ENCODE measurements around the gene RBM10. TPM values are rescaled to one million over a fixed set of nuclear protein-coding genes. Genes with fewer than 3 reads are reported as not detected.

The RBM10 gene
- total and polyA plus RNA-seq, 2 of the 13 experiments (the other 11 are each of a cell fraction or from before 2014, with no cell fraction given): 15.9 to 43.1 TPM

DNA sequence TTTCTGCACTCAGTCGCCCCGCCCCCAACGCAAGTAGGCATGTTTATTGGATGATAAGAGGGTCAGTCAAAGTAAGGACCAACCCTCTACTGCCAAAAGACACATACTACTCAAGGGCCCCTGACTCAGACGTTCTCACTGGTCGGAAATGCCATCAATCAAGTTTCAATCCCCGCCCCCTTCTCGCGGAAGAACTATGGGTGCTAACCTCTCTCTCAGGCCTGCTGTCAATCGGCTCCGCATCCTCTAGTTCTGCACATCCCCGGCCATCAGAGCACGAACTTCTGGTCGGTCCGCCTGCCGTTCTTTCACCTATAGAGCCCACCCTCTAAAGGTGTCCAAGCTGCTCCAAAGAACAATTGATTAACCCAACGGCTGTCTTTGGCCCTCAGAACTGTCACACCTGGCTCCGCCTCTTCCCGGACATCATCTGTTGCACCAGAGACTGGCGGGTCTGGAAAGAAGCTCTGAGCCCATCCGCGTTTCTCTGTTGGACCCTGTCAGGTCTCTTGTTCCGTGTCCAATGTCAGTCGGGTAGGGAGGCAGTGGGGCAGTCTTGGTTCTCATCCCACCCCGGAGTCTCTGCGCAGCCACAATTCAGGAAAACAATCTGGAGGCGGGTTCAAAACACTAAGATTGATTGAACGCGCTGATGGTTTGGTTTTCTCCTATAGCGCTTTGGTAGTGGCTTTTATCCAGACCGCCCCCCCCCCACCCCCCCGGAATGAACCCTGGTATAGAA is 15.7 kb upstream of the RBM10 start (continued):
- no peak for TF ChIP-seq TOE1 (CRISPR knock-in tag; IDR thresholded peaks at IDR 0.05)
- TF ChIP-seq NR2F2 (IDR thresholded peaks at IDR 0.05; ENCODE audit: borderline replicate concordance, low read depth): no peak
- TF ChIP-seq TRIM24 (CRISPR knock-in tag; IDR thresholded peaks at IDR 0.05): no peak
- TF ChIP-seq, protein P1, sequence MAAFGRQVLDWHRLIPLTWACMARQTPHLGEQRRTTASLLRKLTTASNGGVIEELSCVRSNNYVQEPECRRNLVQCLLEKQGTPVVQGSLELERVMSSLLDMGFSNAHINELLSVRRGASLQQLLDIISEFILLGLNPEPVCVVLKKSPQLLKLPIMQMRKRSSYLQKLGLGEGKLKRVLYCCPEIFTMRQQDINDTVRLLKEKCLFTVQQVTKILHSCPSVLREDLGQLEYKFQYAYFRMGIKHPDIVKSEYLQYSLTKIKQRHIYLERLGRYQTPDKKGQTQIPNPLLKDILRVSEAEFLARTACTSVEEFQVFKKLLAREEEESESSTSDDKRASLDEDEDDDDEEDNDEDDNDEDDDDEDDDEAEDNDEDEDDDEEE (CRISPR knock-in tag; IDR thresholded peaks at IDR 0.05): no peak
- TF ChIP-seq ARID4A (CRISPR knock-in tag; IDR thresholded peaks at IDR 0.05; ENCODE audit: borderline replicate concordance): peak; percentile 74; the same call in 1 of the 2 replicates
- no peak for TF ChIP-seq ZNF891 (CRISPR knock-in tag; IDR thresholded peaks at IDR 0.05)
- TF ChIP-seq ZNF235 (CRISPR knock-in tag; IDR thresholded peaks at IDR 0.05; ENCODE audit: borderline replicate concordance): no peak
- TF ChIP-seq ZFYVE20 (CRISPR knock-in tag; IDR thresholded peaks at IDR 0.05; ENCODE audit: borderline replicate concordance, low read depth): no peak
- peak; percentile 73 for TF ChIP-seq PHF20 (CRISPR knock-in tag; IDR thresholded peaks at IDR 0.05)
- TF ChIP-seq FOXC1 (CRISPR knock-in tag; IDR thresholded peaks at IDR 0.05; ENCODE audit: borderline replicate concordance): no peak
- TF ChIP-seq, protein P2, sequence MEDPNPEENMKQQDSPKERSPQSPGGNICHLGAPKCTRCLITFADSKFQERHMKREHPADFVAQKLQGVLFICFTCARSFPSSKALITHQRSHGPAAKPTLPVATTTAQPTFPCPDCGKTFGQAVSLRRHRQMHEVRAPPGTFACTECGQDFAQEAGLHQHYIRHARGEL (CRISPR knock-in tag; IDR thresholded peaks at IDR 0.05): no peak
- no peak; the same call in 1 of the 2 replicates for TF ChIP-seq THAP11 (CRISPR knock-in tag; IDR thresholded peaks at IDR 0.05)
- no peak for TF ChIP-seq U2AF1 (optimal IDR thresholded peaks at IDR 0.05; ENCODE audit: low read depth, low read length)
- TF ChIP-seq TBP (CRISPR knock-in tag; IDR thresholded peaks at IDR 0.05): no peak
- no peak for TF ChIP-seq ZNF839 (CRISPR knock-in tag; IDR thresholded peaks at IDR 0.05; ENCODE audit: borderline replicate concordance)
- TF ChIP-seq ZNF619 (CRISPR knock-in tag; IDR thresholded peaks at IDR 0.05): no peak
- peak; percentile 36; the same call in 1 of the 2 replicates for TF ChIP-seq SALL1 (CRISPR knock-in tag; IDR thresholded peaks at IDR 0.05)
- TF ChIP-seq, protein P3, sequence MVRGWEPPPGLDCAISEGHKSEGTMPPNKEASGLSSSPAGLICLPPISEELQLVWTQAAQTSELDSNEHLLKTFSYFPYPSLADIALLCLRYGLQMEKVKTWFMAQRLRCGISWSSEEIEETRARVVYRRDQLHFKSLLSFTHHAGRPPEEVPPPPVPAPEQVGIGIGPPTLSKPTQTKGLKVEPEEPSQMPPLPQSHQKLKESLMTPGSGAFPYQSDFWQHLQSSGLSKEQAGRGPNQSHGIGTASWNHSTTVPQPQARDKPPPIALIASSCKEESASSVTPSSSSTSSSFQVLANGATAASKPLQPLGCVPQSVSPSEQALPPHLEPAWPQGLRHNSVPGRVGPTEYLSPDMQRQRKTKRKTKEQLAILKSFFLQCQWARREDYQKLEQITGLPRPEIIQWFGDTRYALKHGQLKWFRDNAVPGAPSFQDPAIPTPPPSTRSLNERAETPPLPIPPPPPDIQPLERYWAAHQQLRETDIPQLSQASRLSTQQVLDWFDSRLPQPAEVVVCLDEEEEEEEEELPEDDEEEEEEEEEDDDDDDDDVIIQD (CRISPR knock-in tag; IDR thresholded peaks at IDR 0.05; ENCODE audit: low read depth): no peak
- TF ChIP-seq NFYB (CRISPR knock-in tag; IDR thresholded peaks at IDR 0.05): peak; percentile 94
- no peak for TF ChIP-seq FOXO1 (CRISPR knock-in tag; IDR thresholded peaks at IDR 0.05)
- no peak for TF ChIP-seq ZNF629 (CRISPR knock-in tag; conservative IDR thresholded peaks at IDR 0.05)
- TF ChIP-seq PBX2 (CRISPR knock-in tag; IDR thresholded peaks at IDR 0.05): peak; percentile 97
- no peak for TF ChIP-seq YY1 (IDR thresholded peaks at IDR 0.05; ENCODE audit: insufficient read depth, insufficient replicate concordance, low read depth, low read length)

All from HepG2 (cell line).